MCF 10A (cell line): Measurements from ENCODE around the gene TOR4A. TPM values are rescaled to one million over a fixed set of nuclear protein-coding genes. Genes with fewer than 3 reads are reported as not detected.

Source experiments
- BruUV-seq: library from RNA; stranded (reverse); fragments of 400-500 nt; replicated peaks from 2 replicates; lab custom pipeline; 2021; lab: Mats Ljungman, UMichigan
- CTCF ChIA-PET: fragments of 300-600 bp; sonication (Branson Sonifier 250); formaldehyde crosslinking; extraction: SDS; loops from one replicate; lab custom pipeline; 2021; ENCODE audit warnings: antibody characterized with exemption, inconsistent platforms; lab: Yijun Ruan, JAX
- POLR2A ChIA-PET: fragments of 300-600, 350-650 bp; sonication (Branson Sonifier 250); formaldehyde crosslinking; extraction: SDS; loops from one replicate; lab custom pipeline; 2020; ENCODE audit warnings: antibody characterized with exemption, inconsistent platforms; lab: Yijun Ruan, JAX
- DNase-seq: peaks from one replicate; pipeline ENCODE4 v3.0.0-alpha.2; 2018; ENCODE audit not compliant: unreplicated experiment
- H3K27ac Mint-ChIP-seq: one replicate; pipeline ENCODE4 v1.8.0; 2022; ENCODE audit warnings: mild to moderate bottlenecking, low read depth, mixed read lengths; ENCODE audit not compliant: unreplicated experiment
- H3K27me3 Mint-ChIP-seq: one replicate; pipeline ENCODE4 v1.8.0; 2022; ENCODE audit warnings: mixed read lengths; ENCODE audit not compliant: insufficient read depth, unreplicated experiment
- H3K36me3 Mint-ChIP-seq: one replicate; pipeline ENCODE4 v1.8.0; 2022; ENCODE audit warnings: mild to moderate bottlenecking, moderate library complexity, mixed read lengths; ENCODE audit not compliant: insufficient read depth, unreplicated experiment
- H3K4me1 Mint-ChIP-seq: one replicate; pipeline ENCODE4 v1.8.0; 2022; ENCODE audit warnings: mixed read lengths; ENCODE audit not compliant: insufficient read depth, unreplicated experiment
- H3K4me3 Mint-ChIP-seq: one replicate; pipeline ENCODE4 v1.8.0; 2022; ENCODE audit warnings: mild to moderate bottlenecking, moderate library complexity, mixed read lengths; ENCODE audit not compliant: unreplicated experiment
- H3K9me3 Mint-ChIP-seq: one replicate; pipeline ENCODE4 v1.8.0; 2022; ENCODE audit warnings: mixed read lengths; ENCODE audit not compliant: unreplicated experiment
- CTCF ChIP-seq: fragments of 200-600 bp; IDR thresholded peaks from one replicate; pipeline ENCODE4 v1.8.0; 2022; ENCODE audit warnings: antibody characterized with exemption, mild to moderate bottlenecking; ENCODE audit not compliant: unreplicated experiment
- intact Hi-C: fragments of 100-400 bp; cut with micrococcal nuclease; formaldehyde crosslinking; loops from 2 replicates; pipeline ENCODE4 v1.14.1; 2022
- total RNA-seq: library from RNA; stranded (reverse); gene quantifications from 2 replicates; pipeline ENCODE4 v1.2.3, GENCODE V29; 2022

The TOR4A gene
- total RNA-seq, 1 experiment from 2014 or later, result 21.9 TPM

GRCh38 chr9:137265496-137266161 is 11.9 kb upstream of the TOR4A start:
- Mint-ChIP-seq H3K36me3 (peaks cover 49% of the 10 kb centered on the region), H3K27me3 (no peaks in the 10 kb centered on the region), H3K4me3 (no peak overlapping the region), H3K9me3 (no peaks in the 10 kb centered on the region), H3K27ac (no peak overlapping the region), H3K4me1 (peaks cover 12% of the 10 kb centered on the region)
- no peak for DNase-seq
- no TSS peak for BruUV-seq
- ChIA-PET CTCF (interaction anchor here (0.6 to 0.9 kb wide), 3 partner anchors 11 to 136 kb away, joined by 3 to 4 read pairs (median 3); no protein-coding TSS in a partner anchor), POLR2A (interaction anchor here (0.7 to 1.9 kb wide), 4 partner anchors 9 to 46 kb away, joined by 3 to 5 read pairs (median 4); no protein-coding TSS in a partner anchor)
- intact Hi-C loops, result no loop called here
- TF ChIP-seq CTCF, result no peak

- H3K27me3 Mint-ChIP-seq, result no peaks in the 10 kb centered on the region
- no peak for DNase-seq
- no peaks in the 10 kb centered on the region for H3K9me3 Mint-ChIP-seq
- H3K4me3 Mint-ChIP-seq, result no peak overlapping the region
- H3K4me1 Mint-ChIP-seq, result peaks cover 12% of the 10 kb centered on the region
- H3K27ac Mint-ChIP-seq, result no peak overlapping the region
- H3K36me3 Mint-ChIP-seq, result peaks cover 48% of the 10 kb centered on the region
- TF ChIP-seq CTCF, result no peak
- POLR2A ChIA-PET, result interaction anchor here (0.8 to 1.0 kb wide), 2 partner anchors 10 to 21 kb away, joined by 3 read pairs; no protein-coding TSS in a partner anchor
- intact Hi-C loops, result no loop called here
- CTCF ChIA-PET, result interaction anchor here (0.6 to 0.9 kb wide), 3 partner anchors 11 to 136 kb away, joined by 3 to 4 read pairs (median 3); no protein-coding TSS in a partner anchor
- BruUV-seq, result no TSS peak
These were observed 11.4 kb upstream of the TOR4A start for GRCh38 chr9:137266162-137266527.

GRCh38 chr9:137266585-137267453 is 10.7 kb upstream of the TOR4A start:
- H3K4me3 Mint-ChIP-seq, result no peak overlapping the region
- CTCF ChIA-PET, result interaction anchor here (0.5 to 1.2 kb wide), 7 partner anchors 9 to 238 kb away, joined by 3 to 4 read pairs (median 3); partner anchors contain the start of gene TOR4A
- intact Hi-C loops, result no loop called here

More at GRCh38 chr9:137266585-137267453, 10.7 kb upstream of the TOR4A start:
- TF ChIP-seq CTCF, result no peak
- BruUV-seq, result no TSS peak
- H3K27ac Mint-ChIP-seq, result no peak overlapping the region
- POLR2A ChIA-PET, result interaction anchor here (0.6 to 1.0 kb wide), 3 partner anchors 10 to 431 kb away, joined by 3 read pairs; no protein-coding TSS in a partner anchor
- DNase-seq, result no peak
- no peaks in the 10 kb centered on the region for H3K9me3 Mint-ChIP-seq
- peaks cover 46% of the 10 kb centered on the region for H3K36me3 Mint-ChIP-seq
- H3K4me1 Mint-ChIP-seq, result peaks cover 8% of the 10 kb centered on the region
- H3K27me3 Mint-ChIP-seq, result no peaks in the 10 kb centered on the region
